Measurements from ENCODE around the gene CMKLR1.

The CMKLR1 gene

DNA sequence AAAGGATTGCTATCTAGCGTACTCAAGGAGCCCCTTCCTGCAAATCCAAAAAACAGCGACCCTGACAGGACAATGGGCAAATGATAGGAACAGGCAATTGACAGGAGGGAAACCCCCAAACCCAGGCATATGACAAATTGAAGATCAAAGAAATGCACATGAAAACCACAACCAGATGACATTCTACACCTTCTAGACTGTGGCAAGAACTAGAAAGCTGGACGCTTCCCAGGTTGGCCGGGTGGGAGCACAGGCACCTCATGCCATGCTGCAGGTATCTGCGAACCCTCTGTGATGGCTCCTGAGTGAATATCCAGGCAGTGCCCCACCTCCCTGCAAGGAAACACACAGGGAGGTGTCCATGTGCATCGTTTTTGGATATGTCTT lies 37.1 kb downstream of the CMKLR1 start:
- in situ Hi-C loops (cut with MboI; ENCODE audit: low sequenced_read_pairs), result no loop called here

DNA sequence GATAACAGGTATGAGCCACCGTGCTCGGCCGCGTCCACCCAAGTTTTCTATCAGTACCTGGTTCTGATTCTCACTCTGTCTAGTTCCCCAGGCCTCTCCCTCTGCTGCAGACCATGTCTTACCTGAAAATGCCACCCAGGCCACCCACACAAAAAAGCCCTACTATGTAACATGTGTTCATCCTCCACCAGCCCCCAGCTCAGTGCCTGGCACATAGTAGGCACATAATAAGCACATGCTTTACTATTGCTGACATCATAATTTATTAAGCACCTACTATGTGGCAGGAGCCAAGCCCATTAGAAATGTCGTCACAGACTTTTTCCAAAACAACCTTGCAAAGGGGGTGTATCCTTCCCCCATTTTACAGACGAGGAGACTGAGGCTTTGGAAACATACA lies 37.8 kb downstream of the CMKLR1 start:
- in situ Hi-C loops (cut with MboI; ENCODE audit: low sequenced_read_pairs), result no loop called here

DNA sequence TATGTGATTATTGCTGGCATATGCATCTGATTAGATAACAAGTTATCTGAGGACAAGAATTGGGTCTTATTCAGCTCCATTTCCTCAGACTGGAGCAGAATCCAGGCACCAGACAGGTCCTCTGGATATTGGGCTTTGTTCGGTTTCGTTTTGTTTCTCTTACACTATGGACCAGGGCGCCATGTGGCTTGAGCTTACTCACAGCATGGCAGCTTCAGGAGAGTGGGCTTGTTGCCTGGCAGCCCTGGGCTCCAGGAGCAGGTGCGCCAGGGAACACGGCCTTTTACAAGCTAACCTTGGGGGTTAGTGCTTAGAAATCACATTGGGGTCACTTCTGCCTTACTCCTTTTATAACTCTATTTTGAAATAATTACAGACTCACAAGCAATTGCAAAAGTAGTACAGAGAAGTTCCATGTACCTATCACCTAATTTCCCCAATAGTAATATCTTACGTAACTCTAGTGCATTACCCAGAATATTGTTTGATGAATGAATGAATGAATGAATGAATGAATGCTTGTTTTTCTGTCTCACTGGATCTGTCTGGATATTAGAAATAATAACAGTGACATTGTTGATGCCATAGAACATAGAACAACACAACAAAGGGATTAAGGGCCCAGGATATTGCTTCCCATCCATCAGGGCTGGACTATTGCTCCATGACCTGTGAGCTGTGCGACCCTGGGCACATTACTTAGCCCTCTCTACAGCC lies 39.0 kb downstream of the CMKLR1 start:
- in situ Hi-C loops (cut with MboI; ENCODE audit: low sequenced_read_pairs), result no loop called here

DNA sequence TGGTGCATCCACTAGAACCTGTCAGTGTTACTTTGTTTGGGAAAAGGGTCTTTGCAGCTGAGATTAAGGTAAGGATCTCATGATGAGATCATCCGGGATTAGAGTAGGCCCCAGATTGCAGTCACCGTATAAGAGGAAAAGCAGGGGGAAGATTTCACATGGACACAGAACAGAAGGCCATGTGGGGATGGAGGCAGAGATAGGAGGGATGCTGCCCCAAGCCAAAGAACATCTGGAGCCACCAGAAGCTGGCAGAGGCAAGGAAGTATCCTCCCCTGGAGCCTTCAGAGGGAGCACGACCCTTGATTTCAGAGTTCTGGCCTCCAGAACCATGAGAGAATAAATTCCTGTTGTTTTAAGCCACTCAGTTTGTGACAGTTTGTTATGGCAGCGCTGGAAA lies 39.6 kb downstream of the CMKLR1 start:
- in situ Hi-C loops (cut with MboI; ENCODE audit: low sequenced_read_pairs), result no loop called here

DNA sequence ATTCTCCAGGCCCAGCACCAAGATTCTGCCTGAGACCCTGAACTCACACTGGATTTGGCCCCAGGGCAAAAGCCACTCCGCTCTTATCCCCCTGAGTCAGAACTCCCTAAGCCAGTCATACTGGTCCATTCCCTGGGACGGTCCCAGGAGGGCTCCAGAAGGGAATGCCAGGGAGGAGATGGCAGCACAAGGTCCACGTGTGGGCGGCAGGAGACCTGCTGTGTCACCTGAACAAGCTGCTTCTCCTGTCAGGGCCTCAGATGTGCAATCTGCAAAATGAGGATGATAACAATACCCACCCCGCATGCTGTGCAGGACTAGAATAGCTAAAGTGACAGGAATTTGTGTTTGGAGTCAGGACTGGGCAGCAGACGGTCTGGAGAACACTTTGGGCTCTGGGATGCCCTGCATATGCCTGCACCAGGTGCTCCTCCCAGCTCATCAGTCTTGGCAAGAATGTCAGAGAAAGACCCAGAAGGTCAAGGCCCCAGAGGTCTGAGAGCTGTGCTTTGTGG lies 40.3 kb downstream of the CMKLR1 start:
- in situ Hi-C loops (cut with MboI; ENCODE audit: low sequenced_read_pairs), result no loop called here

DNA sequence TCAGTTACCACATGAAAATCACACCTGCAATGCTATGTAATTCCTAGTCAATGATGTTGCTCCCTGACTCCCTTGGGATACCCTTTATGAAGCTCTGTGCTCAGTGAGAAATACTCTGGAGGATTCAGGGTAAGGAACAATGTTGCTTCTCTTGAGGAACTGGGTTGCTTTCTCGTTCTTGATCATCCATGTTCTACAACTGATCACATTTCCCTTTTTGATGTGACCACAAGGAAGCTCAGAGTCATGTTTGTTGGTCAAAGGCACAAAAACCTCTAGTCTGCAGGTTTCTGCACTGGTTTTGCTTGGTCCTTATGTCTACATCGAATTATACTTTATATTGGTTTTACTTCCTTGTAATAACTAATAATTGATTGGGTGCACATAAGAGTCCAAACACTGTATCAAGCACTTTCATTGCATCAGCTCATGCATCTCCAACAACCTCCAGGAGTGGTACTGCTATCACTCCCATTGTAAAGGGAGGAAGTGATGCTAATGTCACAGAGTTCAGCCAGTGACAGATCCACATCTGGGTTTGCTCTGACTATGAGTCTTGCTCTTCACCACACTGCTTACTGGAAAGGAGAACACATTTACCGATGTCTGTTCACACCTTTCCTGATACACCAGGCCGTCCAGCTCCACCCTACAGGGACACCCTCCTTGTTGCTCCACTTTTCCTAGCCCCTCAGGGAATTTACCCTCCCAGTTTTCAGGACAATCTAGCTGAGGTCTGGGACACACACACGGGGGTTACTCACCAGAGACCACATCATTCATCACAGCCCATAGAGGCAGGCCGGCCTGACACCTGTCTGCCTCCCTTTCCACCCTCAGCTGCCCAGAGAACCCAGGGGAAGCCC lies 41.0 kb downstream of the CMKLR1 start:
- in situ Hi-C loops (cut with MboI; ENCODE audit: low sequenced_read_pairs), result no loop called here

DNA sequence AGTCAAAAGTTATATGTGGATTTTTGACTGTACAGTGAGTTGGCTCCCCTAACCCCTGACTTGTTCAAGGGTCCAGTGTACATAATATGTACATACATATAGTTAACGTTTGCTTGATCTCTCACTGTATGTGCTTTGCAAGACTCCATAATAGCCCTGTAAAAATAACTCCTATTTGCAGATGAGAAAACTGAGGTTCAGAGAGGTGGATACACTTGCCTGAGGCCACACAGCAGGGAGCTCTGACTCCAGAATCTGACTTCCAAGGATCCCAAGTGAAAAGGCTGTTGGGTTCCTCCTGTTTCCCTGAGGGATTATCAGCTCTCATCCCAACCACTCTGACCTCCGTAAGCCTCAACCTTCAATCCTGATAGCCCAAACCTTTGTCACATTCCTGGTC lies 41.7 kb downstream of the CMKLR1 start:
- in situ Hi-C loops (cut with MboI; ENCODE audit: low sequenced_read_pairs), result no loop called here

DNA sequence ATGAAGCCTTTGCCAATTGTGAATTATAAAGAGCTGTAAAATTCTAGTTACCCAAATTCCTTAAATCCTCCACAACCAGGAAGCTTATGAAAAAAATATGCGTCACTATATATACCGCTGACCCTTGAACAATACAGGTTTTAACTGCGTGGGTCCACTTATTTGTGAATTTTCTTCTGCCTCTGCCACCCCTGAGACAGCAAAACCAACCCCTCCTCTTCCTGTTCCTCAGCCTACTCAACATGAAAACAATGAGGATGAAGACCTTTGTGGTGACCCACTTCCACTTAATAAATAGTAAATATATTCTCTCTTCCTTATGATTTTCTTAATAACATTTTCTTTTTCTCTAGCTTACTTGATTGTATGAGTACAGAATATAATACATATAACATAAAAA lies 42.2 kb downstream of the CMKLR1 start:
- in situ Hi-C loops (cut with MboI; ENCODE audit: low sequenced_read_pairs), result no loop called here

DNA sequence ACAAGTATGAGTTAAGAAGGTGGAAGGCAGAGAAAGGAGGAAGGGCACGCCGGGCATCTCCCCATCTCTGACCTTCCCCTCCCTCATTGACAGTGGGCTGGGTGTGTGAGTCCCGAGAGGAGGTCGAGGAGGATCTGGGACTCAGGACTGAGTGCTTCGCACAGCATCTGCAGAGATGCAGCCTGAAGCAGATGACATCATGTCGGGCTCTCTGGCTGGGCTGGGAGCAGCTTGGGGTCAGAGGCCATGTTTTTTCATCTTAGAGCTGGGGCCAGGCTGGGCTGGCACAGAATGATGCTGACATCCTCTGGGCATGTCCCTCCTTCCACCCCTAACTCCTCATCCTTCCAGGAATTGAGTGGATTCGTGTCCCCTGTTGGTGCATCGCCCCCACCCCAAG lies 43.5 kb downstream of the CMKLR1 start:
- in situ Hi-C loops (cut with MboI; ENCODE audit: low sequenced_read_pairs), result no loop called here

DNA sequence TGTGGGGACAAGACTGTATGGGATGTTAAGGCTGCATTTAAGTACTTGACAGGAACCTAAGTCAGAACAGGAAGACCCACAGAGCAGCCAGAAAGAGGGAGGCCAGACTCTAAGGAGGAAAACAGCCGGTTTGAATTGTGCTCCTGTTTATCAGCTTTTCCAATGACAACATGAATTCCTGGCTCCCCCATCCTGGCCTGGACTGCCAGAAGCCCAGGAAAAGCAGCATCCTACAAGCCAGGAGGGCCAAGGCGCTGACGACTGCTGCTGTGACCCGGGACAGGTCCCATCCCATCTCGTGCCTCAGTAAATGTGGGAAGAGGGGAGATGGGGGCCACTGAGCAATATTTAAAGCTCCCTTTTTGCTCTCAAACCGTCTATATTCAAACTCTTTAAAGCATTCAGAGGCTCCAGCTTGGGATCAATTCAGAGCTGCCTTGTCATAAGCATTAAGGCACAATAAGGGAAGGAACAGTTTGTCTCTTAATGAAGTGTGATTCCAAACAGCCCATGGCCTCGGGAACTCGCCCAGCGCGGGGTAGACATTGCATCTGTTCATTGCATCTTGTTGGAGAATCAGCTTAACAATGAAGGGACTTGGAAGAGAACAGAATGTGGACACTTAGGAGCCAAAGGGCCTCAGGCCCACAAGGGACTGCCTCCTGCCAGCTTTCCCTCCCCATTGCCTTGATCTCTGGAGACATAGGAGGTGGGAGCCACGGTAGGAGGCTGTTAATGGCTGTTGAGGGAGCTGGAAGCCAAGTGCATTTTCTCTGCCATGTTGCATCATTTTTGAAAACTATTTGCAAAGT lies 49.6 kb downstream of the CMKLR1 start:
- in situ Hi-C loops (cut with MboI; ENCODE audit: low sequenced_read_pairs), result no loop called here

DNA sequence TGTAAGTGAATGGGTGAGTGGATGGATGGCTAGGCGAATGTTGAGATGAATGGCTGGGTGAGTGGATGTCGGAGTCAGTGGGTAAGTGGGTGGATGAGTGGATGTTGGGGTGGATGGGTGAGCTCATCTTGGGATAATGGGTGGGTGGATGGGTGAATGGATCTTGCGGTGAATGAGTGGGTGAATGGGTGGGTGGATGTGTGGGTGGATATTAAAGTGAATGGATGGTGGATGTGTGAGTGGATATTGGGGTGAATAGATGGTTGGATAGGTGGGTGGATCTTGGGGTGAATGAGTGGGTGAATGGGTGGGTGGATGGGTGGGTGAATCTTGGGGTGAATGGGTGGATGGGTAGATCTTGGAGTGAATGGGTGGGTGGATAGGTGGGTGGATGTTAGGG lies 51.9 kb downstream of the CMKLR1 start:
- in situ Hi-C loops (cut with MboI; ENCODE audit: low sequenced_read_pairs), result no loop called here

DNA sequence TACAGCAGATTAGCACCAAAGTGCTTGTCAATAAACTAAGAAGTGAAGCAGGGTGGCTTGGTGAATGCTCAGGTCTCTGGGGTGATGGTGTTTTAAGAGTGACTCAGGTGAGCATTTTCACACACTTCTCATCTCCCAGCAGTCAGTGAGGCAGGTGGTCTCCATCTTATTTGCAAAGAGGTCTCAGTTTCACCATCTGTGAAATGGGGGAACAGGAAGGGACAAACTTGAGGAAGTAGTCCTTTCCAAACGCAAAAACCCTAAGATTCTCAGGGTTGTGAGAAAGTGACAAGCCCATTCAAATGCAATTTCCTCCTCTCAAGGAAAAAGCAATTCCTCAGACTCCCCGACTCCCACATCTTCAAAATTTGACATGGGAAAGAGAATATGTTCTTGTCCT lies 54.1 kb downstream of the CMKLR1 start:
- in situ Hi-C loops (cut with MboI; ENCODE audit: low sequenced_read_pairs), result no loop called here

DNA sequence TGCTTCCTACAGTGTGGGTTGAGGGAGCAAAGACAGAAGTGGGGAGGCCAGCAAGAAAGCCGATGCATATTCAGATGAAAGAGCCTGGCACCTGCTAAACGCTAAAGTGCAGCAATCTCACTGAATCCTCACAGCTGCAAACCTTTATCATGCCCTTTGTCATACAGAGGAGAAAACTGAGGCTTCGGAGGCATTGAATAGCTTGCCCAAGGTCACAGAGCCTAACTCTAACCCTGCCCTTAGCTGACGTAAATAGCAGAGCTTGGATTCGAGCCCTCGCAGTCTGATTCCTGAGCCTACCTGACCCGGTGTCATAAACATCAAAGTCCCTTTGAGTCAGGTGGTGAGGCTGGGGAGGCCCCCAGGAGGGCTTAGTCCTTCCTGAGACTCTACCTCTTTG lies 54.9 kb downstream of the CMKLR1 start:
- in situ Hi-C loops (cut with MboI; ENCODE audit: low sequenced_read_pairs), result no loop called here

DNA sequence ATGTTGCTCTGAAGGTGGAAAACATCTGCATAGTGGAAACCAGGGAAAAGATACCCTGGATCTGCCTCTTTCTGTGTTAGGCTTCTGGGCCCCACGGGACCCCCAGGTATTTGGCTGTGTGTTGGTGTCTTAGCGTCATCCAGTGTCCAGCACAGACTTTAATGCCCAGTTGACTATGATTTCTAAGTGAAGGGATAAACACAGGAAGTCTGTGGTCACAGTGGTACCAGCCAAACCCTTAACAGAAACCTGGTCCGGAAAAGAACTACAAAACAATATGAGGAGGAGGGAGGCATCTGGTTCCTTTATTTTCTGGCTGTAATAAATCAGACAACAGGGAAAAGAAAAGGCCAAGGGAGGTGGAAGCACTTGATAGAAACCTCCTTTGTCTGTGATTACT lies 56.4 kb downstream of the CMKLR1 start:
- in situ Hi-C loops (cut with MboI; ENCODE audit: low sequenced_read_pairs), result no loop called here

DNA sequence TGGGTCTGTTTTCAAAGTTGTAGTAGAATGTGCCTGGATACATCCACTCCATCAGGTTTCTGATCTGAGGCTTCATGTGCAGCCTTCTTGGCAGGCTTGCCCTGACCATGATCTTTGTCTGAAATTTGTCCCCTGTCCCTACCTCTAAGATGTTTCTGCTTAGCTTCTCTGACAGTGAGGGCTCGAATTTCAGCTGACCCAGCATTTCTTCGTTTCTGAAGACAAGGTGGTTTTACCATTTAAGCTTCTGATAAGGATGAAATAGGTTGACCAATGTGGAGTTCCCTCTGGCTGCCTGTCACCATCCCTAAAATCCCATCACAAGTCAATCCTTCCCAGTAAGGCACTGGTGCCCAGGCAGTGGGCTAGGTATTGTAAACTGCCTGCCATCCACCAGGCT lies 57.0 kb downstream of the CMKLR1 start:
- in situ Hi-C loops (cut with MboI; ENCODE audit: low sequenced_read_pairs), result no loop called here

DNA sequence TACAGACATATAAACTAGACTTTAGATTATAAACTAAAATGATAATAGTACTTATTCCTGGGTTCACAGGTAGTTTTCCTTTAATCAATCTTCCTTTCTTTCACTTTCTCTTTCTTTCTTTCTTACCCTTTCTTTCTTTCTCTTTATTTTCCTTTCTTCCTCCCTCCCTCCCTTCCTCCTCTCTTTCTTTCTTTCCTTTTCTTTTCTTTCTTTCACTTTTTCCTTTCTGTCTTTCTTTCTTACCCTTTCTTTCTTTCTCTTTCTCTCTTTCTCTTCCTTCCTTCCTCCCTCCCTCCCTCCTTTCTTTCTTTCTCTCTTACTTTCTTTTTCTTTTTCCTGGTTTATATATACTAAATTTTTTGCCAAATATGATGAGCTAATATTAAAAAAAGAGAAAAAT lies 61.5 kb downstream of the CMKLR1 start:
- in situ Hi-C loops (cut with MboI; ENCODE audit: low sequenced_read_pairs), result no loop called here

DNA sequence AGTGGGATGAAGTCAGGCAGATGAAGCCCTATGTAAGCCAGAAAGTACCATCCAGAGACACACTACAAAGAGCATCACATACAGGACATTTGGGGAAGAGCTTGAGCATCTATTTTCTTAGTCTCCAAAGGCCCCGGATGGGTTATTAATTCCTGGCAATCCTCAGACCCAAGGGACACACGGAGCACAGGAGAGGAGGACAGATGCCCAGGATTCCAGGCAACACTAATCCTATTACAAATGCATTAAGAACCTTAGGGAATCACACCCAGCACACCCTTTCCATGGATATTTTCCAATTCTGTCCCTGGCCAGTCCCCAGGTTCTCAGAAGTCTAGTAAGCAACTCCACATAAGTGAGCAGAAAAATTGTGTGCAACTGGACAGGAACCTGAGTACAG lies 65.9 kb downstream of the CMKLR1 start:
- in situ Hi-C loops (cut with MboI; ENCODE audit: low sequenced_read_pairs), result no loop called here

DNA sequence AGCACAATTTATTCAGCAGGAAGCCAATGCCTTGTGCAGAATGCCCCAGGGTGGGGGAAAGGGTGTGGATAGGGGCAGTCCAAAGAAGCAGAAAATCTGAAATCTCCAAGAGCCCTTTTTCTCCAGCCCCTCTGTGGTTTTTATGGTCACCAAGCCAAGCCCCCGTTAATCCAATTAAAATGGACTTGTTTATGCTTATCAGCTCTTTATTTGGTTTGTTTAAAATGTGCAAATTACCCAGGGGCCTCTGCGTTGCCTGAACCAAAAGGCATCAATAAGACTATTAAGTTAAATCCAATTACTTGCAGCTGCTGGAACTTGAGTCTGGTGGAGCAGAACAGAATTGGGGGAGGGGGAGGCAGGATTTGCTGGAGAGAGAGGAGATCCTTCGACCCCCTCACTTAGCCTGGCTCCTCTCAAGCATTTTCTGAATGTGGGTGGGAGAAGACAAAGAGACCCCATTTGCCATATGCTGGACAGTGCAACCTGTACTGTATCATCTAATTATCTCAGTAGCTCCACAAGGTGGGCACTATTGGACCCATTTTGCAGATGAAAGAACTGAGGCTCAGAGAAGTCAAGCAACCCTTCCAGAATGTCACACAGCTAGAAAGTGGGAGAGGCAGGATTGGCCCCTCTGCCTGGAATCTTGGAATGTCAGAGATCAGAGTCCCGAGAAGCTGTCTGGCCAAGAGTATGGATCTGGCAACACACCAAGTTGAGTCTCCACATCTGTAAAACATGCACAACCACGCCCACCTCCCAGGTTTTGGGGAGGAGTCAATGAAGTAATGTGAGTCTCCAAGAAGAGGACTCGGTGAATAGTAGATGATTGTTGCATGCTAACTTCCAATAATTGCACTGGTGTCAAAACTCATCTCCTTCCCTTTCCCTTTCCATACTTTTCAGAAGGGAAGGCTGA lies 66.9 kb downstream of the CMKLR1 start:
- in situ Hi-C loops (cut with MboI; ENCODE audit: low sequenced_read_pairs), result no loop called here

DNA sequence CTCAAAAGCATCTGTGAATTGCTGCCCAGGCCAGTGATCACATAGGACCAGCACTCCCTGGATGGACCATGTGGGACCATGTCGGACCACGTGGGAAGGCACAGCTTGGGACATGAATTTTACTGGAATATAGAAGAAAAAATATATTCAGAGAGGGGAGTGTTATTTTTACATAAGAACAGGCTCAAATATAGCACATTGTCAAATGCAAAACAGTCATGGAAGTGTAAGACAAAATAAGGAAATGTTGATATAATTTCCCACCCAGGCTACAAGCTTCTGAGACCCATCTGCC lies 68.3 kb downstream of the CMKLR1 start:
- in situ Hi-C loops (cut with MboI; ENCODE audit: low sequenced_read_pairs), result no loop called here

DNA sequence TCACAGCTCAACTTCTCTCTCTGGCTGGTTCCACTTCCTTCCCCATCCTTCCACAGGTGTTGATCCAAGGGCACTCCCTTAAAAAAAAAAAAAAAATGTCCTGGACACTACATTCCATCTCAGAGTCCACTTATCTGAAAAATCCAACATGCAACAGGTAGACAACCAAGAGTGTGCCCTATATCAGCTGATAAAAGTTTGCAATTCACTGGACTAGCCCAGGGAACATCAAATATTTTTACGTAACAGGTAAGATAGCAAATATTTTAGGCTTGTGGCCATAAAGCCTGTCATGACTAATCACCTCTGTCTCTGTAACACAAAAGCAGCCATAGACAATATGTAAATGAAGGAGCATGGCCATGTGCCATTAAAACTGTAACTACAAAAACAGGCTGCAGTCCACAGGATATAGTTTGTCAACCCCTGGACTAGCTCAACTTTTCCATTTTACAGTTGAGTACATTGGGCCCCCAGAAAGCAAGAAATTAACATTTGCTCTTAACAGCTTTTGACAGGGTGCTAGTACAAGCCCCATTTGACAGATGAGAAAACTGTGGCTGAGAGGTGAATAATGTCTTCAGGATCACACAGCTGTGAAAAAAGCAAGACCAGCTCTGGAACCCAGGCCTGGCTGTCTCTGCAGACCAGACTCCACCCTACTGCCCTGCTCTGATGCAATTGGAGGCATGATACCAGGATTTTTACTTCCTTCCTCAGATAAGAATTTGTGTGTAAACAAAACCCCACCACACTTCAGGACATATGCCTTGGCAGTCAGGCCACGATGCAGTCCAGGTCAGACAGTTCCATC lies 68.9 kb downstream of the CMKLR1 start:
- in situ Hi-C loops (cut with MboI; ENCODE audit: low sequenced_read_pairs), result no loop called here

Data from HL-60/S4 (cell line).